ENCODE data around the gene DAP.

The DAP gene

DNA sequence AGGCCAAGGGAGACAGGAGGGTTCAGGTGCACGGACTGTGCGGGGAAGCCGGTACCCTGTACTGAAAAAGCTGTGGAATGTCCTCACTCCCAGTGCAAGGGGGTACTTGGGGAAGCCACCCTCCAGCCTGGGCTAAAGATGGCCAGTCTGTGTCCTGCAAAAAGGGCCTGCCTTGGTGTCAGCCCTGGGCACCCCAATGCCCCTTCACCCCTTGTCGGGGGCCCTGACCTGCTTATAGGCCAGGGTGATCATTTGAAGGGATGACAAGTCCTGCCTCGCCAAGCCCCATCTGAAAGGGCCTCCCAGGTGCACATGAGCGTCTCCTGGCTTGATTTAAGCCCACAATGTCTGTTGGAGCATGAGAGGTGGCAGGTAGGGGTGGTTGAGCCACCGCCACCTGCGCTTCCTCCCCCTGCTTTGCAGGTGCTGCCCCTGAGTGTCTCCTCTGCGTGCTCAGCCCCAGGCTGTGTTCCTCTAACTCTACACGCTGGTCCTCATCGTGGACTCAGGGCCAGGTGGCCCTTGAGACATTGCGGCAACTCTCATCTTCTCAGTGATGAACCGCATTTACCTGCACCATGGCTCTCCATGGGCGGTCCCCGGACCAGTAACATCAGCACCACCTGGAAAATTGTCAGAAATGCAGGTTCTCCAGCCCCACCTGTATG is 100.2 kb downstream of the DAP start:
- no peak overlapping the region for H3K4me3 ChIP-seq
- no peak for TF ChIP-seq EZH2 (IDR thresholded peaks at IDR 0.05)
- no peak for TF ChIP-seq FOXP2 (optimal IDR thresholded peaks at IDR 0.05; ENCODE audit: control extremely low read depth, extremely low read length, insufficient read depth)
- no peak for TF ChIP-seq POLR2AphosphoS5 (IDR thresholded peaks at IDR 0.05; ENCODE audit: borderline replicate concordance, low read depth, low read length)
- H3K36me3 ChIP-seq (ENCODE audit: insufficient read depth, low read length) = no peaks in the 10 kb centered on the region
- no peak overlapping the region for H3K27ac ChIP-seq
- H3K9ac ChIP-seq (ENCODE audit: insufficient read length) = no peak overlapping the region
- no peaks in the 10 kb centered on the region for H3K9me3 ChIP-seq (ENCODE audit: low read depth, low read length)
- no peak for DNase-seq (ENCODE audit: low read depth, low spot score)

DNA sequence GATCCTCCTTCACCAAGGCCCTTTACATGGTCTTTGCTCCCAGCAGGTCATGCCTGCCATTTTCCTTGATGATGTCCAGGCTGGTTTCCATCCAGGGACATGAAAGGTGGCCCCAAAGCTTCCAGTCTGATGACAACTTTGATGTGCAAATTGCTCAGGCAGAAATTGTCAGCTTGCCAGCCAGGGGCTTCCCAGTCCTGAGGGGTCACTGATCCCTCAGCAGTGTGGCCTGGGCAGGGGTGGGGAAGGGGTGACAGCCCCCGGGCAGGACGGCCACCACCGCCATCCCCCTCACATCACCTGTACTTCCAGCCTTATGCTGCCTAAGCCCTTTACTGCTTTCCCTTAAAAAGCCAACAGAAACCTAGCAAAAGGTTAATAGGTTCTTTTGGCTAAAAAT is 100.9 kb downstream of the DAP start:
- Histone ChIP-seq H3K9me3 (ENCODE audit: low read depth, low read length) (no peaks in the 10 kb centered on the region), H3K36me3 (ENCODE audit: insufficient read depth, low read length) (no peaks in the 10 kb centered on the region), H3K4me3 (no peak overlapping the region), H3K27ac (no peak overlapping the region), H3K9ac (ENCODE audit: insufficient read length) (no peak overlapping the region)
- no peak for TF ChIP-seq FOXP2 (optimal IDR thresholded peaks at IDR 0.05; ENCODE audit: control extremely low read depth, extremely low read length, insufficient read depth)
- no peak for TF ChIP-seq EZH2 (IDR thresholded peaks at IDR 0.05)
- TF ChIP-seq POLR2AphosphoS5 (IDR thresholded peaks at IDR 0.05; ENCODE audit: borderline replicate concordance, low read depth, low read length) = no peak
- DNase-seq (ENCODE audit: low read depth, low spot score) = no peak

DNA sequence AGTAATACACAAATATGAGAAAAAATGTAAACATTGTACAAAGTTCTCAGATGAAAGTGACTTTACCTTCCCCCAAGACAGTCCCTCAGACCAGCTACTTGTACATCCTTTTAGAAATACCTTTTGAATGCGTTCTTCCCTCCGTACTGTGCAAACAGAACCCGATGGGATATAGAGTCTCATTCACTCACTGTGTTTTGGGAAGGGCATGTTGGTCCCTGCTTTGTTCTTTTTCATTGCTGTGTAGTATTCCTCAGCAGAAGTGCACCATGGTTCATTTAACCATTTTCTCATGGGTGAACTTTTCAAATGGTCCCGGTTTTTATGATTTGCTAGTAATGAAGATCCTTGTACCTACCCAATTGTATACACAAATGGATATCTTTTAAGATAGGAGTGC is 102.8 kb downstream of the DAP start:
- DNase-seq (ENCODE audit: low read depth, low spot score) = no peak
- no peak overlapping the region for H3K4me3 ChIP-seq
- no peak overlapping the region for H3K27ac ChIP-seq
- no peaks in the 10 kb centered on the region for H3K9me3 ChIP-seq (ENCODE audit: low read depth, low read length)
- no peaks in the 10 kb centered on the region for H3K36me3 ChIP-seq (ENCODE audit: insufficient read depth, low read length)
- TF ChIP-seq EZH2 (IDR thresholded peaks at IDR 0.05) = no peak
- no peak for TF ChIP-seq FOXP2 (optimal IDR thresholded peaks at IDR 0.05; ENCODE audit: control extremely low read depth, extremely low read length, insufficient read depth)
- TF ChIP-seq POLR2AphosphoS5 (IDR thresholded peaks at IDR 0.05; ENCODE audit: borderline replicate concordance, low read depth, low read length) = no peak
- no peak overlapping the region for H3K9ac ChIP-seq (ENCODE audit: insufficient read length)

DNA sequence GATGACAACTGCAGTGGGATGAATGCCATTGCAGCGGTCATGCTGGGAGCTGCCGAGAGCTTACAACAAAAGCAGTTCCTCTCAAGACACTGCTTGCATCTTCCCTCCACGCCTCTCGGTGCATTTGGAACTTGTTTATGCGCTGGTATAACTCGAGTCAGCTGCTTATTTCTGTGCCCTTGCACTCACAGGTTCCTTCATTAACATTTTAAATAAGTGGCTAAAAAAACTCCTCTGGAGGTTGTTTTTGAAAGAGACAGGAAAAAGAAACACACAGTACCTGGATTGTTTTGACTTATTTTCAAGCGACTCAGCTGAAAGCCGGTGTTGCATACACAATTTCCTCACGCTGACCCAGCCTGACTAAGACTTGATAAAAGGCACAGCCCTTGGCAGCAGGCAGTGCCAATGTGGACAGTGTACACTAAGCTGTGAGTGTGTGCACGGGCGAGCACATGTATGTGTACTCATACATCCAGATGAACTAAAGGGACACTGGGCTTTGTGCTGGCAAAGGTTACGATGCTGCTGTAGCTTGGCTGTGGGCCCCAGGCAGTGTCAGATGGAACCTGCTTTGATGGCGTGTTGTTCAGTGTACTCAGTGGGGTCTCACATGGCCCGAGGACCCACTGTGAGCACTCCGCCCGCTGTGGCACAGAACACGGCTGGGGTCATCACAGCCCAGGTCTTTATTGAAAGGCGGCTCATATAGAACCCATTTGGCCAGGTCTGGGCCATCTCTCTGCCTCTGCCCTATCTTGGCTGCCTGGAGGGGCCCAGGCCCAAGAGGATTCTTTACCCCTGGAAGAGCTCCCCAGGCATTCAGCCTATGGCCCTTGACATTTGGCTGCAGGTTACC is 104.8 kb downstream of the DAP start:
- no peak overlapping the region for H3K4me3 ChIP-seq
- H3K9me3 ChIP-seq (ENCODE audit: low read depth, low read length) = no peaks in the 10 kb centered on the region
- no peak for TF ChIP-seq POLR2AphosphoS5 (IDR thresholded peaks at IDR 0.05; ENCODE audit: borderline replicate concordance, low read depth, low read length)
- no peak overlapping the region for H3K9ac ChIP-seq (ENCODE audit: insufficient read length)
- H3K27ac ChIP-seq = no peak overlapping the region
- DNase-seq (ENCODE audit: low read depth, low spot score) = no peak
- H3K36me3 ChIP-seq (ENCODE audit: insufficient read depth, low read length) = no peaks in the 10 kb centered on the region

DNA sequence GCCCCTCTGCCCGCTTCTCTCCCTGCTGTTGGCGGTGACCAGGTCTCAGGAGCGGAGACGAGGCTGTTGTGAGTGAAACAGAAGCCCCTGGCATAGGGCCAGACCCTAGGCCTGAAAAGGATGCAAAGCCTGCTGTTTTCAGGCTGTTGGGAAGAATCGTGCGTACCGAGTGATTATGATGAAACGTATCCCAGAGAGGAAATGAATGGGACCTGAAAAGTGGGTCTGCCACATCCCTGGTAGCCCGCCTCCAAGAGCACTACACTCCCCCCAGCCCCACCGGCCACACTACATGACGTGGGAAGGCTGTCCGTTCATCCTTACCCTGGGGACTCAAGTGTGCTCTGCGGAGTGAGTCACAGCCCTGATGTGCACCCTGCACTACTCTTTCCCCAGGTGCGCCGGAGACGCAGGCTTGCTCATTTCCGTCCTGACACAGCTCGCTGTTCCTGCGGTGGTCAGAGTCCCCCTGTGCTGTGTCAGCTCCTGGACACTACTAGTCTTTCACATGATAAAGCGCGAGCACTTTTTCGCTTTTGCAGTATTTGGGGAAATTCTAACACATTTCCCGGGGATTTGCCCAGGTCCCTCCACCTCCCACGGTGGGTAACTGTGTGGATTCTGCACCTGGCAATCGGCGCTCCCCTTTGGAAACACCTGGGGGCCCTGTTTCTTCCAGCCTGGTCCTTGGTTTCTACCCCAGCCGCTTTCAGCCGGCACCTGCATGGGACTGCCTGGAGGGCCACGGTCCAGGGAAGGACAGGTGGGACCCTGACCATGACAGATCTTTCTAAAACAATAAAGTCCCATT is 105.7 kb downstream of the DAP start:
- TF ChIP-seq POLR2AphosphoS5 (IDR thresholded peaks at IDR 0.05; ENCODE audit: borderline replicate concordance, low read depth, low read length) (no peak), FOXP2 (optimal IDR thresholded peaks at IDR 0.05; ENCODE audit: control extremely low read depth, extremely low read length, insufficient read depth) (no peak), EZH2 (IDR thresholded peaks at IDR 0.05) (no peak)
- no peak for DNase-seq (ENCODE audit: low read depth, low spot score)
- no peak overlapping the region for H3K4me3 ChIP-seq
- no peak overlapping the region for H3K9ac ChIP-seq (ENCODE audit: insufficient read length)
- no peaks in the 10 kb centered on the region for H3K9me3 ChIP-seq (ENCODE audit: low read depth, low read length)
- no peak overlapping the region for H3K27ac ChIP-seq
- no peaks in the 10 kb centered on the region for H3K36me3 ChIP-seq (ENCODE audit: insufficient read depth, low read length)

DNA sequence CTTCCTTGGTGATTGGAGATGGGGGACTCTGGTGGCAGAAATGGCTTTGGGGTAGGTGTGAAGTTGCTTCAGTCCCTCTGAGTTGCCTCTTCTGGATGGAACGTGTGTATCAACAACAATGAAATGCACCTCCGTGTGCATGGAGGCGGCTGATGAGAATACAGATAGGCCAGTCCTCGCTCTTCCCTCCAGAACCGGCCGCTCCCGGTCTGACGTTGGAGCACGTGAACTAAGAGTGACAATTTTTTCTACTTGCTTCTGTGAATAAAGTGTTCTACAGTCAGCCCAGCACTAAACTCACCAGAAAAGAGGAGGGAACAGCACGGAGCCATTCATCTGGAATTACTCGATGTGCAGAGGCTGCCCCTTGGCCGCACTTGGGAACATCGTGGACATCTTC is 106.5 kb downstream of the DAP start:
- H3K36me3 ChIP-seq (ENCODE audit: insufficient read depth, low read length) = no peaks in the 10 kb centered on the region
- no peak overlapping the region for H3K9ac ChIP-seq (ENCODE audit: insufficient read length)
- DNase-seq (ENCODE audit: low read depth, low spot score) = no peak
- H3K4me3 ChIP-seq = no peak overlapping the region
- no peak overlapping the region for H3K27ac ChIP-seq
- TF ChIP-seq EZH2 (IDR thresholded peaks at IDR 0.05) (no peak), FOXP2 (optimal IDR thresholded peaks at IDR 0.05; ENCODE audit: control extremely low read depth, extremely low read length, insufficient read depth) (no peak), POLR2AphosphoS5 (IDR thresholded peaks at IDR 0.05; ENCODE audit: borderline replicate concordance, low read depth, low read length) (no peak)
- H3K9me3 ChIP-seq (ENCODE audit: low read depth, low read length) = no peaks in the 10 kb centered on the region

DNA sequence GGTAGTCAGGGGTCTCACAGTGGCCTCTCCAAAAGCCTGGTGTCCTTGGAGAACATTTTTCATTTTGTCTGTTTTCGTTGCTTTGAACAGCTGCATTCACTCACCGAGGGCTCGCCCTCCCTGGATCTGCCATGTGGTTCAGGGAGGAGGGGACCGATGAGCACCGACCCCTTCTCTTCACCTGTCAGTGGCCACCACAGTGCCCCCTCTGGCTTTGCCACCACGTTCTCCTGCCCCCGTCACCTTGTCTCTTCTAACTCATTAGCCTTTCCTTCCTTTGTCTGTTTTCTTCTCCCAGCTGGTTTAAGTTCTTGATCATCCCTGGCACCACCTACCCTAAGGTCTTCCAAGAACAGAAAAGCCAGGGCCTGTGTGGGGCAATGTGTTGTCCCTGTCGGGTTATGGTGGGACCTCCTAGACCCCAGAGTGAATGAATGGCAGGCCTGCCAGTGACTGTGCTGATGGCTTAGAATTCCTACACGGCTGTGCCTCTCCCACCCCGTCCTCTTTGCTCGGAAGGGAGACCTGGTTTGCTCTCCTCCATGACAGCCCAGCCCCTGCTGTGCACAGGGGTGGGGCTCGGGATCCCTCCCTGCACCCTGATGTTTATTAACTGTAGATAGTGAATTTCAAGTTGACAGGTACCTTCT is 107.2 kb downstream of the DAP start:
- Histone ChIP-seq H3K9me3 (ENCODE audit: low read depth, low read length) (no peaks in the 10 kb centered on the region), H3K4me3 (no peak overlapping the region), H3K9ac (ENCODE audit: insufficient read length) (no peak overlapping the region), H3K27ac (no peak overlapping the region), H3K36me3 (ENCODE audit: insufficient read depth, low read length) (no peaks in the 10 kb centered on the region)
- TF ChIP-seq EZH2 (IDR thresholded peaks at IDR 0.05) (no peak), POLR2AphosphoS5 (IDR thresholded peaks at IDR 0.05; ENCODE audit: borderline replicate concordance, low read depth, low read length) (no peak), FOXP2 (optimal IDR thresholded peaks at IDR 0.05; ENCODE audit: control extremely low read depth, extremely low read length, insufficient read depth) (no peak)
- DNase-seq (ENCODE audit: low read depth, low spot score) = no peak

DNA sequence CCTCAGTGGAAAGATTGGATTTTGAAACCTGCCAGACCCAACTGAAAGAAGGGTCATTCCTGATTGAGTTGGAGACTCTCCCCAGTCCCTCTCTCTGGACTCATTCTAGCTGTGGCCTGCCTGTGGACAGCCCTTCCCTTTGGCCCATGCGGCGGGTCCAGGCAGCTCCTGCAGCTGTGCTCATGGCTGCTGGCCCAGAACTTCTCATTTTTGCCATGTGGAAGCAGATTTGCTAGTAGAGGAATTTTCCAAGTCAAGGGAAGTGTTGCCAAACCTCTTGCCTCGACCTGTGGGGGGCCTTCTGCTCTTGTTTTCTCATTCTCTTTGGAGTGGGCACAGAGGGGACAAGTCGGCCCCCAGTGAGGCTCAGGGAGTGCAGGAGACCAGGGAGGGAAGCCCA is 108.0 kb downstream of the DAP start:
- Histone ChIP-seq H3K4me3 (no peak overlapping the region), H3K9ac (ENCODE audit: insufficient read length) (no peak overlapping the region), H3K27ac (no peak overlapping the region), H3K36me3 (ENCODE audit: insufficient read depth, low read length) (no peaks in the 10 kb centered on the region), H3K9me3 (ENCODE audit: low read depth, low read length) (no peaks in the 10 kb centered on the region)
- TF ChIP-seq POLR2AphosphoS5 (IDR thresholded peaks at IDR 0.05; ENCODE audit: borderline replicate concordance, low read depth, low read length) = no peak
- TF ChIP-seq FOXP2 (optimal IDR thresholded peaks at IDR 0.05; ENCODE audit: control extremely low read depth, extremely low read length, insufficient read depth) = no peak
- TF ChIP-seq EZH2 (IDR thresholded peaks at IDR 0.05) = no peak
- DNase-seq (ENCODE audit: low read depth, low spot score) = no peak
